Keratinocyte (primary cell): Measurements from ENCODE around the gene CARD11. TPM values are rescaled to one million over a fixed set of nuclear protein-coding genes. Genes with fewer than 3 reads are reported as not detected.

Experiments used
- DNase-seq: peaks from one replicate; pipeline ENCODE4 v3.0.0-alpha.2; 2011; ENCODE audit warnings: low read depth, missing footprints, low spot score
- FAIRE-seq: peaks from 2 replicates; lab custom pipeline; 2011; peaks lifted over from hg19 to GRCh38; lab: Jason Lieb, UNC
- H2AFZ ChIP-seq: 2 replicates; pipeline ENCODE4 v1.6.0; 2012; ENCODE audit warnings: low read length, control low read depth, inconsistent platforms; ENCODE audit not compliant: control insufficient read depth
- H3K27ac ChIP-seq: 2 replicates; pipeline ENCODE4 v1.5.1; 2011; ENCODE audit warnings: low read length; ENCODE audit not compliant: control insufficient read depth, insufficient read depth
- H3K27me3 ChIP-seq: 3 replicates; pipeline ENCODE4 v1.6.0; 2011; ENCODE audit warnings: low read length; ENCODE audit not compliant: control insufficient read depth, insufficient read depth; ENCODE audit errors: extremely low read depth
- H3K36me3 ChIP-seq, 2 experiments: 2 replicates in 1 of 2; 3 replicates in 1 of 2; pipeline ENCODE4 v1.5.1; 2011; ENCODE audit warnings: low read length in 2 of 2, mild to moderate bottlenecking in 1 of 2; ENCODE audit not compliant: control insufficient read depth in 2 of 2, insufficient read depth in 2 of 2; ENCODE audit errors: extremely low read depth in 1 of 2
- H3K4me1 ChIP-seq: 3 replicates; pipeline ENCODE4 v1.5.1; 2011; ENCODE audit warnings: low read length; ENCODE audit not compliant: control insufficient read depth, insufficient read depth; ENCODE audit errors: extremely low read depth
- H3K4me2 ChIP-seq: 3 replicates; pipeline ENCODE4 v1.6.0; 2011; ENCODE audit warnings: low read depth, low read length; ENCODE audit not compliant: control insufficient read depth, insufficient read depth; ENCODE audit errors: extremely low read depth
- H3K4me3 ChIP-seq, 3 experiments: fragments of 200-600 bp in 1 of 3; sonication (generic) in 1 of 3; 2 replicates in 2 of 3; 3 replicates in 1 of 3; pipeline ENCODE4 v1.5.1; 2011 to 2016; ENCODE audit warnings: low read length in 3 of 3, mild to moderate bottlenecking in 3 of 3, control low read depth in 2 of 3, inconsistent platforms in 1 of 3, low read depth in 1 of 3, mixed read lengths in 1 of 3, mixed run types in 1 of 3, moderate library complexity in 1 of 3; ENCODE audit not compliant: control insufficient read depth in 2 of 3, insufficient read depth in 2 of 3; ENCODE audit errors: extremely low read depth in 1 of 3
- H3K79me2 ChIP-seq: 2 replicates; pipeline ENCODE4 v1.6.0; 2012; ENCODE audit warnings: low read length; ENCODE audit not compliant: control insufficient read depth, insufficient read depth
- H3K9ac ChIP-seq: 3 replicates; pipeline ENCODE4 v1.6.0; 2011; ENCODE audit warnings: low read length; ENCODE audit not compliant: control insufficient read depth, insufficient read depth; ENCODE audit errors: extremely low read depth
- H3K9me1 ChIP-seq: 3 replicates; pipeline ENCODE4 v1.6.0; 2011; ENCODE audit warnings: low read length; ENCODE audit not compliant: control insufficient read depth, insufficient read depth; ENCODE audit errors: extremely low read depth
- H3K9me3 ChIP-seq: 2 replicates; pipeline ENCODE4 v1.5.1; 2012; ENCODE audit warnings: low read depth, low read length; ENCODE audit not compliant: control insufficient read depth
- H4K20me1 ChIP-seq: 3 replicates; pipeline ENCODE4 v1.6.0; 2011; ENCODE audit warnings: low read length; ENCODE audit not compliant: control insufficient read depth, insufficient read depth; ENCODE audit errors: extremely low read depth
- EZH2 ChIP-seq: IDR thresholded peaks from one replicate; pipeline ENCODE4 v1.6.1; 2012; ENCODE audit warnings: inconsistent platforms, mild to moderate bottlenecking, low read length, moderate library complexity
- dilution Hi-C: fragments of 300-500 bp; cut with MboI; formaldehyde crosslinking; loops from one replicate; pipeline ENCODE4 v1.7.0; 2020; ENCODE audit warnings: low sequenced_read_pairs; ENCODE audit not compliant: extremely low pct_ligation_motif_present
- polyA plus RNA-seq, 5 experiments: library from polyadenylated mRNA; depleted of rRNA in 3 of 5; stranded (reverse) in 3 of 5; stranded (forward) in 1 of 5; unstranded in 1 of 5; fragments of >200 nt; gene quantifications; 1 replicate in 1 of 5; 2 replicates in 3 of 5; 3 replicates in 1 of 5; pipeline versions ENCODE4 v1.2.1 to v1.2.3, GENCODE V29; 2011 to 2012; ENCODE audit warnings: missing spikeins in 2 of 5, low read depth in 1 of 5, low replicate concordance in 1 of 5
- TF ChIP-seq, protein P1 (sequence below), 3 experiments: IDR thresholded peaks in 1 of 3; conservative IDR thresholded peaks in 1 of 3; optimal IDR thresholded peaks in 1 of 3; 2 replicates in 2 of 3; 3 replicates in 1 of 3; pipeline versions ENCODE3 to v1.5.1; 2011; ENCODE audit warnings: low read length in 3 of 3, mild to moderate bottlenecking in 3 of 3, moderate library complexity in 2 of 3, control low read depth in 1 of 3, inconsistent platforms in 1 of 3; ENCODE audit not compliant: insufficient read depth in 2 of 3; ENCODE audit errors: extremely low read depth in 1 of 3

The CARD11 gene
- polyA plus RNA-seq, 1 donor (not counting 4 experiments of a cell fraction or from before 2014, with no cell fraction given), result 4.3 TPM

DNA sequence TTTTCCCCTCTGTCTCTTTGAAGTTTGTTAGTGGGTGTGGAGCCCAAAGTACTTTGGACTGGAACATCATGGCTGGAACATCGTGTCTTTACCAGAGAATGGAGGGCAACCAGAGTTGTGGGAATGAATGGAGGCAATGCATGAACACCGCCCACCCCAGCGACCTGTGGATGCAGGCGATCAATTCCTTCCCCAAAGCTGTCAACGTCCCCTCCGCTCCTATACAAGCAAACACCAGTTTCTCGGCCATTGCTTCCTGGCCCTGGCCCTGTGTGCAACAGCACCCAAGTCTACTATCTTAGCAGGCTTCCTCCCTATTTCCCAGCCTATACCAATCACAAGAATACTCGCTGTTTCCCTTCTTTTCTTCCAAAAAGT, 62.6 kb downstream of the CARD11 start:
- H3K9ac ChIP-seq, result no peak overlapping the region
- no peak overlapping the region for H3K27ac ChIP-seq
- no peaks in the 10 kb centered on the region for H3K9me3 ChIP-seq
- TF ChIP-seq, protein P1, sequence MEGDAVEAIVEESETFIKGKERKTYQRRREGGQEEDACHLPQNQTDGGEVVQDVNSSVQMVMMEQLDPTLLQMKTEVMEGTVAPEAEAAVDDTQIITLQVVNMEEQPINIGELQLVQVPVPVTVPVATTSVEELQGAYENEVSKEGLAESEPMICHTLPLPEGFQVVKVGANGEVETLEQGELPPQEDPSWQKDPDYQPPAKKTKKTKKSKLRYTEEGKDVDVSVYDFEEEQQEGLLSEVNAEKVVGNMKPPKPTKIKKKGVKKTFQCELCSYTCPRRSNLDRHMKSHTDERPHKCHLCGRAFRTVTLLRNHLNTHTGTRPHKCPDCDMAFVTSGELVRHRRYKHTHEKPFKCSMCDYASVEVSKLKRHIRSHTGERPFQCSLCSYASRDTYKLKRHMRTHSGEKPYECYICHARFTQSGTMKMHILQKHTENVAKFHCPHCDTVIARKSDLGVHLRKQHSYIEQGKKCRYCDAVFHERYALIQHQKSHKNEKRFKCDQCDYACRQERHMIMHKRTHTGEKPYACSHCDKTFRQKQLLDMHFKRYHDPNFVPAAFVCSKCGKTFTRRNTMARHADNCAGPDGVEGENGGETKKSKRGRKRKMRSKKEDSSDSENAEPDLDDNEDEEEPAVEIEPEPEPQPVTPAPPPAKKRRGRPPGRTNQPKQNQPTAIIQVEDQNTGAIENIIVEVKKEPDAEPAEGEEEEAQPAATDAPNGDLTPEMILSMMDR (optimal IDR thresholded peaks at IDR 0.05 in 1 of 3, IDR thresholded peaks at IDR 0.05 in 1 of 3, conservative IDR thresholded peaks at IDR 0.05 in 1 of 3; ENCODE audit: extremely low read depth in 1 of 3, insufficient read depth in 2 of 3, low read length in 3 of 3), result no peak
- TF ChIP-seq EZH2, result no peak
- no peak overlapping the region for H2AFZ ChIP-seq
- no peak for DNase-seq
- H3K79me2 ChIP-seq, result no peaks in the 10 kb centered on the region
- H3K9me1 ChIP-seq, result no peaks in the 10 kb centered on the region
- FAIRE-seq, result no peak
- H4K20me1 ChIP-seq, result no peaks in the 10 kb centered on the region
- dilution Hi-C loops, result no loop called here
- H3K27me3 ChIP-seq, result no peaks in the 10 kb centered on the region
- H3K4me3 ChIP-seq, result no peak overlapping the region
- no peak overlapping the region for H3K4me2 ChIP-seq
- no peaks in the 10 kb centered on the region for H3K4me1 ChIP-seq
- H3K36me3 ChIP-seq, result peaks cover 0 to 2% of the 10 kb centered on the region in 2 experiments

DNA sequence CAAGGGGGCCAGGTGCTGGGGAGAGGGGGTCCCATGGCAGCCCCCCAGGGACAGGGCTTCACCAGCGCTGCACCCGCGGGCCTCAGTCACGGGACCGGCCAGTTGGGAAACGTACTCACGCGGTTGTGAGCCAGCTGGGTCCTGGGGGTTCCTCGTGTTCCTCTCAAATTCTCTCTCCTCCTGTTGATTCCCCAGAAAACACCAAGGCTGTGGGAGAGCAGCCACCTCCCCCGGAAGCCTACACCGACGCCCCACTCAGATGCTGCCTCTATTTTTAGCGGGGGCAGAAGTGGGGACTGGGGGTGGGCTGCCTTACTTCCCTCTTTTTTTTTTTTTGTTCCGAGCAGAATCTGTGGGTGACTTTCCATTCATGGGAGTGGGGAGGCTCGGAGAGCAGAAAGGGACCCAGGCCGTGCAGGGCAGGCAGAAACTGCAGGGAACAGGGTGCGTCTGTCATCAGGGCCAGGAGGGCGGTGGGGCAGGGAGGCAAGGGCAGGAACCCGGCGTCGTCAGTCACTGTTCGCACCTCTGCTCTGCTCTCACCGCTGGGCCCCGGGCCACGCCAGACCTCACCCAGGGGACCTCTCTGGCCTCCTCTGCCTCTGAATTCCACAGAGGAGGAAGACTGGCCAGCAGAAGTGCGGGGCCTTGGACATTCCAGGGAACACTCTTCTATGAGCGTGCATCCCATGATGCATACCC, 63.1 kb downstream of the CARD11 start:
- dilution Hi-C loops, result no loop called here
- H3K9me1 ChIP-seq, result no peaks in the 10 kb centered on the region
- no peak overlapping the region for H3K27ac ChIP-seq
- H4K20me1 ChIP-seq, result no peaks in the 10 kb centered on the region
- H3K9me3 ChIP-seq, result no peaks in the 10 kb centered on the region
- H3K4me1 ChIP-seq, result no peaks in the 10 kb centered on the region
- H2AFZ ChIP-seq, result no peak overlapping the region
- H3K27me3 ChIP-seq, result no peaks in the 10 kb centered on the region
- H3K36me3 ChIP-seq, result peaks cover 0 to 2% of the 10 kb centered on the region in 2 experiments
- TF ChIP-seq EZH2, result no peak
- TF ChIP-seq, protein P1 (optimal IDR thresholded peaks at IDR 0.05 in 1 of 3, IDR thresholded peaks at IDR 0.05 in 1 of 3, conservative IDR thresholded peaks at IDR 0.05 in 1 of 3; ENCODE audit: extremely low read depth in 1 of 3, insufficient read depth in 2 of 3, low read length in 3 of 3), result no peak
- no peak overlapping the region for H3K4me2 ChIP-seq
- FAIRE-seq (no peak), DNase-seq (no peak)
- H3K9ac ChIP-seq, result no peak overlapping the region
- H3K4me3 ChIP-seq, result no peak overlapping the region
- H3K79me2 ChIP-seq, result no peaks in the 10 kb centered on the region
